GM12891 (cell line): ENCODE data around the gene PTX4.

Experiments
- POLR2A ChIP-seq: IDR thresholded peaks from 2 replicates; pipeline ENCODE4 v1.6.1; 2011; ENCODE audit warnings: low read depth, low read length, control low read depth
- POLR2AphosphoS5 ChIP-seq: IDR thresholded peaks from 2 replicates; pipeline ENCODE4 v1.6.1; 2011; ENCODE audit warnings: low read depth, low read length, control low read depth
- POU2F2 ChIP-seq: IDR thresholded peaks from 2 replicates; pipeline ENCODE4 v1.6.1; 2011; ENCODE audit warnings: low read depth, mild to moderate bottlenecking, control low read depth, low read length, moderate library complexity
- SPI1 ChIP-seq: IDR thresholded peaks from 2 replicates; pipeline ENCODE4 v1.6.1; 2011; ENCODE audit warnings: low read depth, low read length, control low read depth
- TAF1 ChIP-seq: IDR thresholded peaks from 2 replicates; pipeline ENCODE4 v1.6.1; 2011; ENCODE audit warnings: low read depth, low read length, control low read depth

- TF ChIP-seq POLR2AphosphoS5 (no peak), POLR2A (no peak), TAF1 (no peak), SPI1 (no peak), POU2F2 (no peak)
Measured at GRCh38 chr16:1471569-1472194, 17.1 kb downstream of the PTX4 start.
